GM12891 (cell line): Measurements from ENCODE around the gene TLCD1.
A peak's percentile ranks its signal among the peaks of the same experiment; 100 is the strongest.
"Not testable (repeated sequence)": the region's sequence is repeated elsewhere in the genome, so short reads cannot be mapped to it uniquely, and the experiment has no call there.

Source experiments
- DNase-seq: peaks from one replicate; pipeline ENCODE4 v3.0.0; 2011; ENCODE audit warnings: low spot score; ENCODE audit not compliant: insufficient read length
- FAIRE-seq: peaks from 2 replicates; lab custom pipeline; 2011; peaks lifted over from hg19 to GRCh38; lab: Jason Lieb, UNC
- PAX5 ChIP-seq: IDR thresholded peaks from 2 replicates; pipeline ENCODE4 v1.6.1; 2011; ENCODE audit warnings: low read length, moderate library complexity, mild to moderate bottlenecking; ENCODE audit not compliant: insufficient read depth, severe bottlenecking
- POLR2A ChIP-seq: IDR thresholded peaks from 2 replicates; pipeline ENCODE4 v1.6.1; 2011; ENCODE audit warnings: low read depth, low read length, control low read depth
- POLR2AphosphoS5 ChIP-seq: IDR thresholded peaks from 2 replicates; pipeline ENCODE4 v1.6.1; 2011; ENCODE audit warnings: low read depth, low read length, control low read depth
- POU2F2 ChIP-seq: IDR thresholded peaks from 2 replicates; pipeline ENCODE4 v1.6.1; 2011; ENCODE audit warnings: low read depth, mild to moderate bottlenecking, control low read depth, low read length, moderate library complexity
- SPI1 ChIP-seq: IDR thresholded peaks from 2 replicates; pipeline ENCODE4 v1.6.1; 2011; ENCODE audit warnings: low read depth, low read length, control low read depth
- TAF1 ChIP-seq: IDR thresholded peaks from 2 replicates; pipeline ENCODE4 v1.6.1; 2011; ENCODE audit warnings: low read depth, low read length, control low read depth

Gene TLCD1

DNA sequence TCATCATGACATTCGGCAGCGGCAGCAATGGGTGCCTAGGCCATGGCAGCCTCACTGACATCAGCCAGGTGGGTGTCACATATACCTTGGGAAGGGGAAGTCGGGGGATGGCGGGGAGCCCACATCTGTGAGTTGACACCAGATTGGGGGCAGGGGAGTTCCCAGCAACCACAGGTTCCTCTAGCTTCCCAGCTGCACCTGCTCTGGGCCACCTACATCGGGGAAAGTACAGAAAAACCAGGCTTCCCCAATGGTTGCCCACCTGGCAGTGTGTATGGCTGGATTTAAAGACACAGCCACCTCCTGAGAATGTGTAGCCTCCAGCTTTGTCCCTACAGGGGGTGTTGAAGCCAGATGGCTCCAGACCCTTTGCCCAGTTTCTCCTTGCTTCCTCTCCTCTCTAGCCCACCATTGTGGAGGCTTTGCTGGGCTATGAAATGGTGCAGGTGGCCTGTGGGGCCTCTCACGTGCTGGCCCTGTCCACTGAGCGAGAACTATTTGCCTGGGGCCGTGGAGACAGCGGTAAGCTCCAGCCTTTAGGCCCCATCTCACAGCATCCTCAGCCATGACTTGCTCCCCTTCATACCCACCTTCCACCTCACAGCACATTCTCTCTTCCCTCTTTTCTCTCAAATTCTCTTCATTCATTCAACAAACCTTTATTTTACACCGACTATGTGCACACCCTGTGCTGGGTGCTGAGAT, 12.8 kb upstream of the TLCD1 start:
- DNase-seq (no peak), FAIRE-seq (peak; percentile 82)
- TF ChIP-seq POU2F2 = peak; percentile 79
- TF ChIP-seq POLR2A = 0 out of 2 replicates have a peak, but pooled peaks have one; percentile 33
- TF ChIP-seq PAX5 = peak; percentile 16
- peak; percentile 80 for TF ChIP-seq SPI1
- 0 out of 2 replicates have a peak, but pooled peaks have one; percentile 10 for TF ChIP-seq TAF1
- TF ChIP-seq POLR2AphosphoS5 = no peak; the same call in 1 of the 2 replicates

DNA sequence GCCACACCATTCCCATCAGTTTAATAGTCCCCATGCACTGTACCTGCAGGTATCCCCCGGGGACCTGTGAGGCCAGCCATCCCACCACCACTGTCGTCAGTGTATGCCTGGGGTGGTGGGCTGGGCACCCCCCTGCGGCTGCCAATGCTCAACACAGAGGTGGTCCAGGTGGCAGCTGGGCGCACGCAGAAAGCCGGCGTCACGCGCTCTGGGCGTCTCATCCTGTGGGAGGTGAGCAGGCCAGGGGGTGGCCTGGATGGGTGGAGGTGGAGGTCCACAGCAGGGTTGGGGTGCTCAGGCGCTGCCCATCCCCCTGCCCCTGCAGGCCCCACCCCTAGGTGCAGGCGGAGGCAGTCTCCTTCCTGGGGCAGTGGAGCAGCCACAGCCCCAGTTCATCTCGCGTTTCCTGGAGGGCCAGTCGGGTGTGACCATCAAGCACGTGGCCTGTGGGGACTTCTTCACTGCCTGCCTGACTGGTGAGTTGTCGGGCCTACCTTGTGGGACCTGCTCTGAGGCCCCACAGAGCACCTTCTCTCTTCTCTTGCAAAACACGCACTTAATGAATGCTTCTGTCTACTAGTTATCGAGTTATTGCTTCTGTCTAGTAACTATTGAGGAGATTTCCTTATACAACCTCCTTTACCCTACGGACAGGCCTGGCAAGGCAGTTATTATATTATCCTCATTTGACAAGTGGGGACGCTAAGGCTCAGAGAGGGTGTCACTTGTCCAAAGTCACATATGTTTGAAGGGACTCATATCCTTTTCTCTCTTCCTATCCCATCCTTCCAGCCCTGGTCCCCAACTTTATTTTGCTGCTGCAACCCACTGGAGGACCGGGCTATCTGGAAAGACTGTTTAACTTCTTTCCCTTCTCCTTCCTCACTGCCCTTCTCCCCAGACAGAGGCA, 12.0 kb upstream of the TLCD1 start:
- TF ChIP-seq POU2F2 (peak; percentile 81), SPI1 (no peak), PAX5 (peak; percentile 98), POLR2A (peak; percentile 91), POLR2AphosphoS5 (peak; percentile 88), TAF1 (peak; percentile 97)
- DNase-seq (peak; percentile 82), FAIRE-seq (peak; percentile 95)

DNA sequence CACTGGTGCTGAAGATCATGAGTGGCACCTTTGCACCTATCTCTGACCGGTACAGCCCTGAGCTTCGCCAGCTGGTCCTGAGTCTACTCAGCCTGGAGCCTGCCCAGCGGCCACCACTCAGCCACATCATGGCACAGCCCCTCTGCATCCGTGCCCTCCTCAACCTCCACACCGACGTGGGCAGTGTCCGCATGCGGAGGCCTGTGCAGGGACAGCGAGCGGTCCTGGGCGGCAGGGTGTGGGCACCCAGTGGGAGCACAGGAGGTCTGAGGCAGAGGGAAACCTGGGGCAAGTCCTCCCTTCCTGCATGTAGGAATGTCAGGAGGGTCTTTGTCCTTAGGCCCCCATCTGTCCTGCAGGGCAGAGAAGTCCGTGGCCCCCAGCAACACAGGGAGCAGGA, 11.3 kb upstream of the TLCD1 start:
- no peak for TF ChIP-seq POLR2AphosphoS5
- TF ChIP-seq POU2F2 = no peak
- no peak for TF ChIP-seq POLR2A
- no peak for TF ChIP-seq TAF1
- no peak for TF ChIP-seq SPI1
- TF ChIP-seq PAX5 = no peak
- no peak for DNase-seq
- peak; percentile 23 for FAIRE-seq

DNA sequence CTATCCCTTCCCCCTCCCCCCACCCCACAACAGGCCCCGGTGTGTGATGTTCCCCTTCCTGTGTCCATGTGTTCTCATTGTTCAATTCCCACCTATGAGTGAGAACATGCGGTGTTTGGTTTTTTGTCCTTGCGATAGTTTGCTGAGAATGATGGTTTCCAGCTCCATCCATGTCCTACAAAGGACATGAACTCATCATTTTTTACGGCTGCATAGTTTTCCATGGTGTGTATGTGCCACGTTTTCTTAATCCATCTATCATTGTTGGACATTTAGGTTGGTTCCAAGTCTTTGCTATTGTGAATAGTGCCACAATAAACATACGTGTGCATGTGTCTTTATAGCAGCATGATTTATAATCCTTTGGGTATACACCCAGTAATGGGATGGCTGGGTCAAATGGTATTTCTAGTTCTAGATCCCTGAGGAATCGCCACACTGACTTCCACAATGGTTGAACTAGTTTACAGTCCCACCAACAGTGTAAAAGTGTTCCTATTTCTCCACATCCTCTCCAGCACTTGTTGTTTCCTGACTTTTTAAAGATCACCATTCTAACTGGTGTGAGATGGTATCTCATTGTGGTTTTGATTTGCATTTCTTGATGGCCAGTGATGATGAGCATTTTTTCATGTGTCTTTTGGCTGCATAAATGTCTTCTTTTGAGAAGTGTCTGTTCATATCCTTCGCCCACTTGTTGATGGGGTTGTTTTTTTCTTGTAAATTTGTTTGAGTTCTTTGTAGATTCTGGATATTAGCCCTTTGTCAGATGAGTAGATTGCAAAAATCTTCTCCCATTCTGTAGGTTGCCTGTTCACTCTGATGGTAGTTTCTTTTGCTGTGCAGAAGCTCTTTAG, 10.1 kb upstream of the TLCD1 start:
- DNase-seq, FAIRE-seq: not testable (repeated sequence)

DNA sequence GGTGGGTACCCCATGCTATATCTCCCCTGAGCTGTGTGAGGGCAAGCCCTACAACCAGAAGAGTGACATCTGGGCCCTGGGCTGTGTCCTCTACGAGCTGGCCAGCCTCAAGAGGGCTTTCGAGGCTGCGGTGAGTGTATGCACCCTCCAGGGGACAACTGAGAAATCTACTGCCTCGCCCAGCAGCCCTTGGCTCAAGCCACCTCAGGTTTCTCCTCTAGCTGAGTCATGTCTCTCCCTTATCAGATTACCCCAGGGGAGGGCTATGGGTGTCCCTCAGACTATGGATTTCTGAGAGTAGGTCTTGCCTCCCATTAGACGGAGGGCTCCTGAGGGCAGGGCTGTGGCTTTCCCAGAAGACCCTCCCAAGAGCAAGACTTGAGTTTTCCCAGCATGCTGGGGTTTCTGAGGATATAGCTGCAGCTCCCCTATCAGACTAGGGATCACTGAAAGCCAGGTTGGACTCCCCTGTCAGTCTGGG, 9.2 kb upstream of the TLCD1 start:
- no peak for FAIRE-seq
- no peak for DNase-seq
- TF ChIP-seq PAX5 (no peak), SPI1 (no peak), POLR2A (no peak), POLR2AphosphoS5 (no peak), TAF1 (no peak), POU2F2 (no peak)

DNA sequence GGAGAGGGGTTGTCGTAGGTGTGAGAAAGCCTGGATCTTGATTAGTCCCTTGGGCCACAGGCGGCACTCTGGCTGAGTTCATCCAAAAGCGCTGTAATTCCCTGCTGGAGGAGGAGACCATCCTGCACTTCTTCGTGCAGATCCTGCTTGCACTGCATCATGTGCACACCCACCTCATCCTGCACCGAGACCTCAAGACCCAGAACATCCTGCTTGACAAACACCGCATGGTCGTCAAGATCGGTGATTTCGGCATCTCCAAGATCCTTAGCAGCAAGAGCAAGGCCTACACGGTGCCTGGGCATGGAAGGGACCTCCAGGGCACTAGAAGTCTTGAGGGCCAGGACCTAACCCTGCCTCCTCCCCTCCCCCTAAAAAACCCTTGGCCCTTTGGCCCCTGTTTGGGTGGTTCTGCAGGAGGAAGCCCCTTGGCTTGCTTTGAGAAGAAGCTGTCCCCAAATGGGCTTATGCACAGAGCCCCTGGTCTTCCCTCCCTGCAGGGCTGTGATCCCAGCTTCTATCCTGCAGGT, 8.7 kb upstream of the TLCD1 start:
- FAIRE-seq = no peak

DNA sequence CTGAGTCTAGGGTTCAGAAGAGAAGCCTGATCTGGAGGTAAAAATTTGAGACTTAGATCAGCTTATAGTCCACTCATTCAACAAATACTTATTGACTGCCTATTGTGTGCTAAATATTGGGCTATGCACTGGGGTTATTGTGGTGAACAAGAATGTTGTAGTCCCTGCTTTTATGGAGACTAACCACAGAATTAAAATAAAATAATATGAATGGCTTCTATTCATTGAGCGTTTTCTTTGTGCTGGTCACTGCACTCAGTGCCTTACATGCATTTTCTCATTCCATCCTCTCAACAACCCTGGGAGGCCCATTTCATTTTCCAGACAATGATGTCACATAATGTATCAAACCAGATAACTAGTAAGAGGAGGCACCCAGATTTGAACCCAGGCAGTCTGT, 7.3 kb upstream of the TLCD1 start:
- FAIRE-seq (no peak), DNase-seq (no peak)
- TF ChIP-seq SPI1 = no peak
- TF ChIP-seq POLR2A = no peak
- TF ChIP-seq POU2F2 = no peak
- TF ChIP-seq PAX5 = no peak
- TF ChIP-seq TAF1 = no peak
- TF ChIP-seq POLR2AphosphoS5 = no peak

More for the DNA sequence above, 8.7 kb upstream of the TLCD1 start:
- no peak for DNase-seq
- no peak for TF ChIP-seq TAF1
- TF ChIP-seq POU2F2 = no peak
- TF ChIP-seq PAX5 = no peak
- TF ChIP-seq SPI1 = no peak
- TF ChIP-seq POLR2A = no peak
- no peak for TF ChIP-seq POLR2AphosphoS5

DNA sequence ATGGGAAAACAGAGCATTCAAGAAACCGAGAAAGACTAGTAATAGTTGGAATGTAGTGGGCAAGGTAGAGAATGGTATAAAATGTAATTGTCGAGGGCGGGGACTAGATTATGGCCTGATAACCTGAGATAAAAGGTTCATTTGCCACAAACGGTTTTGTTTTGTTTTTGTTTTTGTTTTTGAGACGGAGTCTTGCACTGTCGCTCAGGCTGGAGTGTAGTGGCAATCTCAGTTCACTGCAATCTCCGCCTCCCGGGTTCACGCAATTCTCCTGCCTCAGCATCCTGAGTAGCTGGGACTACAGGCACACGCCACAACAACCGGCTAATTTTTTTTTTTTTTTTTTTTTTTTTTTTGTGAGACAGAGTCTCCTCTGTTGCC, 3.9 kb upstream of the TLCD1 start:
- DNase-seq = no peak
- TF ChIP-seq POLR2AphosphoS5 (no peak), POU2F2 (no peak)
- no peak for FAIRE-seq
